OCI-LY7 (cell line): Measurements from ENCODE around the gene CARD11. TPM values are rescaled to one million over a fixed set of nuclear protein-coding genes. Genes with fewer than 3 reads are reported as not detected.

Experiments
- BruUV-seq: library from RNA; stranded (reverse); fragments of 400-500 nt; replicated peaks from 2 replicates; lab custom pipeline; 2021; lab: Mats Ljungman, UMichigan
- CTCF ChIA-PET: fragments of 300-600 bp; sonication (Branson Sonifier 250); formaldehyde crosslinking; loops from one replicate; lab custom pipeline; 2022; ENCODE audit warnings: antibody characterized with exemption; ENCODE audit not compliant: unreplicated experiment; lab: Charles Lee
- POLR2A ChIA-PET: fragments of 300-600 bp; sonication (Branson Sonifier 250); formaldehyde crosslinking; loops from one replicate; lab custom pipeline; 2022; ENCODE audit warnings: antibody characterized with exemption; lab: Charles Lee
- DNase-seq: peaks from one replicate; pipeline ENCODE4 v3.0.0-alpha.2; 2015; ENCODE audit warnings: low spot score
- H2AFZ ChIP-seq: fragments of 200-600 bp; sonication (generic), shearing (Covaris generic); 2 replicates; pipeline ENCODE4 v1.6.1; 2014; ENCODE audit warnings: mild to moderate bottlenecking, antibody characterized with exemption, low read length, moderate library complexity
- H3K27ac ChIP-seq: fragments of 200-600 bp; sonication (generic); 2 replicates; pipeline ENCODE4 v1.5.1; 2014; ENCODE audit warnings: mixed run types, low read depth, mild to moderate bottlenecking, moderate library complexity, low read length, inconsistent platforms; ENCODE audit not compliant: poor library complexity, severe bottlenecking
- H3K36me3 ChIP-seq: fragments of 200-600 bp; sonication (generic); 2 replicates; pipeline ENCODE4 v1.6.1; 2014; ENCODE audit warnings: mild to moderate bottlenecking, antibody characterized with exemption, low read length, moderate library complexity, mixed read lengths; ENCODE audit not compliant: insufficient read depth
- H3K4me1 ChIP-seq: fragments of 200-600 bp; sonication (generic); 2 replicates; pipeline ENCODE4 v1.5.1; 2014; ENCODE audit warnings: mild to moderate bottlenecking, low read length; ENCODE audit not compliant: insufficient read depth, poor library complexity, severe bottlenecking
- H3K4me2 ChIP-seq: fragments of 200-600 bp; sonication (generic); 2 replicates; pipeline ENCODE4 v1.6.1; 2014; ENCODE audit warnings: mild to moderate bottlenecking, low read length
- H3K4me3 ChIP-seq: fragments of 200-600 bp; sonication (generic); 2 replicates; pipeline ENCODE4 v1.5.1; 2014; ENCODE audit warnings: mild to moderate bottlenecking, low read depth, low read length; ENCODE audit not compliant: poor library complexity, severe bottlenecking
- H3K79me2 ChIP-seq: fragments of 200-600 bp; sonication (generic); 2 replicates; pipeline ENCODE4 v1.6.1; 2016; ENCODE audit warnings: low read depth, mild to moderate bottlenecking, low read length, moderate library complexity, mixed read lengths; ENCODE audit not compliant: insufficient read depth
- H3K9me2 ChIP-seq: fragments of 200-600 bp; sonication (generic); 2 replicates; pipeline ENCODE4 v1.6.1; 2016; ENCODE audit warnings: mild to moderate bottlenecking, low read length, mixed read lengths; ENCODE audit not compliant: insufficient read depth
- H3K9me3 ChIP-seq: fragments of 200-600 bp; sonication (generic); 2 replicates; pipeline ENCODE4 v1.6.1; 2014; ENCODE audit warnings: mild to moderate bottlenecking, mixed run types, low read length, mixed read lengths
- H4K20me1 ChIP-seq: fragments of 200-600 bp; sonication (generic); 2 replicates; pipeline ENCODE4 v1.6.1; 2014; ENCODE audit warnings: mild to moderate bottlenecking, antibody characterized with exemption, low read length, moderate library complexity, mixed read lengths; ENCODE audit not compliant: insufficient read depth
- CTCF ChIP-seq: fragments of 200-600 bp; sonication (generic); conservative IDR thresholded peaks from 2 replicates; pipeline ENCODE4 v1.5.1; 2014; ENCODE audit warnings: mild to moderate bottlenecking, antibody characterized with exemption, low read length, moderate library complexity, mixed read lengths
- EZH2phosphoT487 ChIP-seq: fragments of 200-600 bp; sonication (generic); IDR thresholded peaks from 2 replicates; pipeline ENCODE4 v1.6.1; 2018; ENCODE audit warnings: low read depth, borderline replicate concordance, mild to moderate bottlenecking, mixed run types, antibody characterized with exemption, low read length, moderate library complexity, mixed read lengths
- intact Hi-C: fragments of 100-400 bp; cut with micrococcal nuclease; formaldehyde crosslinking; loops from one replicate; pipeline ENCODE4 v1.10.0; 2022; ENCODE audit not compliant: unreplicated experiment
- total RNA-seq, 2 experiments: library from RNA; depleted of rRNA in 1 of 2; stranded (reverse); fragments of >200 nt in 1 of 2; shearing (Covaris generic) in 1 of 2; gene quantifications; 2 replicates each; pipeline ENCODE4 v1.2.3, GENCODE V29; 2014 to 2022

CARD11 gene
- total RNA-seq, 2 experiments from 2014 or later, result 33.8 to 63.5 TPM

GRCh38 chr7:2937701-2938513 is 105.8 kb downstream of the CARD11 start:
- no peak for DNase-seq
- H3K9me3 ChIP-seq, result no peaks in the 10 kb centered on the region
- BruUV-seq, result no TSS peak
- H2AFZ ChIP-seq, result no peak overlapping the region
- no peaks in the 10 kb centered on the region for H3K9me2 ChIP-seq
- TF ChIP-seq EZH2phosphoT487, result no peak
- TF ChIP-seq CTCF, result no peak
- H3K79me2 ChIP-seq, result no peaks in the 10 kb centered on the region
- no peaks in the 10 kb centered on the region for H3K4me1 ChIP-seq
- no peak overlapping the region for H3K27ac ChIP-seq
- intact Hi-C loops, result no loop called here
- no peak overlapping the region for H3K4me2 ChIP-seq
- H4K20me1 ChIP-seq, result no peaks in the 10 kb centered on the region
- POLR2A ChIA-PET, result no interaction called here
- no peak overlapping the region for H3K4me3 ChIP-seq
- H3K36me3 ChIP-seq, result peaks cover 64% of the 10 kb centered on the region
- CTCF ChIA-PET, result no interaction called here

DNA sequence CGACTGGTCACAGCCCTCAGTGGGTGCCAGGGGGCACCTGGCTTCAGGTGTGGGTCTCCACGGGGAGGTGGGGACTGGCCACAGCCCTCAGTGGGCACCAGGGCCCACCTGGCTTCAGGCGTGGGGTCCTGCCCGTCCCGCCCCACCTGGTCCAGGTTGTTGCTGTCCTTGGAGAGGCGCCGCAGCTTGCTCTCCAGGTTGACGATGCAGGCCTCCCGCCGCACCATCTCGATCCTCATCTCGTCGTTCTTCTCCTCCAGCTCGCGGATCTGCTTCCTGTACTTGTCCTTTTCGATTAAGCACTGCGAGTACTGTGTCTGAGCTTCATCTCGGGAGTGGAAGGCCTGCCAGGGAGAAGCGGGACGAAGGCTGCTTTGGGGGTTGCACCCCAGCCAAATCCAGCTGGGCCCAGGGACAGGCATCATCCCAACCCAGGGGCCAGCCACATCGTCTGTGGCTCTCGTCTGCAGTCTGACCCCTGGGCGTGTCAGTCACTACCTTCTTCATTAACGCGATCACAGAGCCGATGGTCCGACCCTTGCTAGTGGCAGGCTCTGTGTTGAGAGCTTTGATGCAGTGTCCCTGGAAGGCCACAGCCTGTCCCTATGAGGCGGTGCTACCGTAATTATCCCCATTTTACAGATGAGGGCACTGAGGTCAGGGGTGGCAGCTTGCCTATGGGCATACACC is 106.6 kb downstream of the CARD11 start:
- TF ChIP-seq EZH2phosphoT487, result no peak
- no peak for TF ChIP-seq CTCF
- no peak for DNase-seq
- intact Hi-C loops, result no loop called here
- no peaks in the 10 kb centered on the region for H3K9me3 ChIP-seq
- POLR2A ChIA-PET, result interaction anchor here (0.5 kb wide), 1 partner anchor 82 kb away, joined by 4 read pairs; no protein-coding TSS in a partner anchor
- BruUV-seq, result no TSS peak
- no peak overlapping the region for H3K4me2 ChIP-seq
- no peak overlapping the region for H3K27ac ChIP-seq
- CTCF ChIA-PET, result no interaction called here
- H3K79me2 ChIP-seq, result no peaks in the 10 kb centered on the region
- H3K4me1 ChIP-seq, result no peaks in the 10 kb centered on the region
- H3K4me3 ChIP-seq, result no peak overlapping the region
- H2AFZ ChIP-seq, result no peak overlapping the region
- no peaks in the 10 kb centered on the region for H4K20me1 ChIP-seq
- H3K36me3 ChIP-seq, result peaks cover 62% of the 10 kb centered on the region
- no peaks in the 10 kb centered on the region for H3K9me2 ChIP-seq

DNA sequence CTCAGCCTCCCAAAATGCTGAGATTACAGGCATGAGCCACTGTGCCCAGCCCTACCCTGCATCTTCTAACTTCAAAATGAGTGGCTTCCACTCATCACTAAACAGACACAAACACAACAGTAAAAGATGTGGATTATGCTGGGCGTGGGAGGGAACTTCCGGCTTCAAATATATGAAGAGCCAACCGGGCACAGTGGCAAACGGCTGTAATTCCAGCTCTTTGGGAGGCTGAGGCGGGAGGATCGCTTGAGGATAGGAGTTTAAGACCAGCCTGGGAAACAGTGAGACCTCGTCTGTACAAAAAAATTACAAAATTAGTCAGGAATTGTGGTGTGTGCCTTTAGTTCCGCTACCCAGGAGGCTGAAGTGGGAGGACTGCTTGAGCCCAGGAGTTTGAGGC is 107.4 kb downstream of the CARD11 start:
- Histone ChIP-seq H3K4me1 (no peaks in the 10 kb centered on the region), H3K27ac (no peak overlapping the region), H3K79me2 (no peaks in the 10 kb centered on the region), H4K20me1 (no peaks in the 10 kb centered on the region), H3K9me3 (no peaks in the 10 kb centered on the region), H3K4me2 (no peak overlapping the region), H3K36me3 (peaks cover 60% of the 10 kb centered on the region), H3K9me2 (no peaks in the 10 kb centered on the region), H3K4me3 (no peak overlapping the region), H2AFZ (no peak overlapping the region)
- BruUV-seq, result no TSS peak
- CTCF ChIA-PET, result no interaction called here
- DNase-seq, result no peak
- intact Hi-C loops, result no loop called here
- POLR2A ChIA-PET, result interaction anchor here (0.5 kb wide), 1 partner anchor 81 kb away, joined by 4 read pairs; no protein-coding TSS in a partner anchor
- no peak for TF ChIP-seq EZH2phosphoT487
- no peak for TF ChIP-seq CTCF
